Ishikawa (cell line): ENCODE results near the gene DNAJA4.

ENCODE experiments used
- EP300 ChIP-seq: IDR thresholded peaks from 2 replicates; pipeline ENCODE4 v1.6.1; 2012; ENCODE audit warnings: borderline replicate concordance
- FOXM1 ChIP-seq: IDR thresholded peaks from 2 replicates; pipeline ENCODE4 v1.6.1; 2012; ENCODE audit warnings: low read depth, borderline replicate concordance
- MAX ChIP-seq: IDR thresholded peaks from 2 replicates; pipeline ENCODE4 v1.6.1; 2012
- NFIC ChIP-seq: IDR thresholded peaks from 2 replicates; pipeline ENCODE4 v1.6.1; 2012
- RAD21 ChIP-seq: IDR thresholded peaks from 2 replicates; pipeline ENCODE4 v1.6.1; 2012; ENCODE audit warnings: low read depth
- YY1 ChIP-seq: IDR thresholded peaks from 2 replicates; pipeline ENCODE4 v1.6.1; 2012; ENCODE audit warnings: low read depth
- TF ChIP-seq, protein P1 (sequence below): IDR thresholded peaks from 2 replicates; pipeline ENCODE4 v1.6.1; 2012

DNA sequence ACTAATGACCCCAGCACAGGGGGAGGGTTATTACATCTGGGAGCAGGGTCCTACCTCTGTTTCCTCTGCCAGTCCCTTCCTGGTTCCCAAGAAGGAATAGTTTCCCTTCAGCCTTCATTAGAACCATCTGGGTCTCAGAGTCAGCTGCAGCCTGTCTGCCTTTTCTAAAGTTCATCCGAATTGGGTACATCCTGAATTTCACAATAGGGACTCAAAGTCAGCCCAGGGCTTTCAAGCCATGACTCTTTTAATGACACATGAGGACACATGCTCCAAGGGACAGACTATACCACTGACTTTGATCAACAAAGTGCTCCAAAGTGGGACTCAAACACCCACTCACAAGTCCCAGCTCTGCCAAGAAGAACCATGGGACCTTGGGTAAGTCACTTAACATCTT is 63.1 kb downstream of the DNAJA4 start:
- TF ChIP-seq, protein P1, sequence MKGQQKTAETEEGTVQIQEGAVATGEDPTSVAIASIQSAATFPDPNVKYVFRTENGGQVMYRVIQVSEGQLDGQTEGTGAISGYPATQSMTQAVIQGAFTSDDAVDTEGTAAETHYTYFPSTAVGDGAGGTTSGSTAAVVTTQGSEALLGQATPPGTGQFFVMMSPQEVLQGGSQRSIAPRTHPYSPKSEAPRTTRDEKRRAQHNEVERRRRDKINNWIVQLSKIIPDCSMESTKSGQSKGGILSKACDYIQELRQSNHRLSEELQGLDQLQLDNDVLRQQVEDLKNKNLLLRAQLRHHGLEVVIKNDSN, result no peak
- TF ChIP-seq EP300 (no peak), RAD21 (no peak), YY1 (no peak), FOXM1 (no peak), MAX (no peak), NFIC (no peak)
